ENCODE results near the gene ZNF366.

ZNF366 gene

DNA sequence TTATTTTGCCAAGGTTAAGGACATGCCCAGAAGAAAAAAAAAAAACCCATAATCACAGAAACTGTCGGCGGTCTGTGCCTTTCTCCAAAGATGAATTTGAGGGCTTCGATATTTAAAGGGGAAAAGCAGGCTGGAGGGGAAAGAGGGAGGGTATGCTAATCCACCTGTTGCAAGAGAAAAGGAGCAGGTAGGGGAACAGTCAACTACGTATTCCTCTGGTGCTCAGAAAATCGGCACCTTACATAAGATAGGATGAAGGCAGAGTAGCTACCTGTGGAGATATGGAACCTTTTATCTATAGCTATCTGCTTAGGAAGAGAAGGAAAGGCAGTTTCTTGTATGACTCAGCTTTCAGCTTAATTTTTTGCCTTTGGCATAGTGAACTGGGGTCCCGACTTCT lies 109.4 kb downstream of the ZNF366 start:
- DNase-seq, result no peak

DNA sequence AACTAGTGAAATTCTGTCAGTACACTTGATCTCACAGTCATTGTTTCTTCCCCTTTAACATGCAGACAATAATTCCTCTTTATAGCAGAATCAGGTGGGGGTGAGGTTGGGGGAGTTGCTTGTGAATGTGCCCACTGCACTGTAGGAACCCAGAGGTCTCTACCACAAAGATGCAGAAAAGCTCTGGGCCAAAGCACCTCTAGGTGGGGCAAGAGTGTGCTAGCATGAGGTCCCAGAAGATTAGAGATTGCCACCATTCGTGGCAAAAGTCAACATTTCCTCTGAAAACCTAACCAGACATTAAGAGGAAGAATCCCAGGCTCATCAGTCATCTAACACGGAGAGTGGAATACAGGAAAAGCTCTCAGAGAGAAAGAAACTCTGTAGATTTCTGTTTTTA lies 112.5 kb downstream of the ZNF366 start:
- DNase-seq, result no peak

DNA sequence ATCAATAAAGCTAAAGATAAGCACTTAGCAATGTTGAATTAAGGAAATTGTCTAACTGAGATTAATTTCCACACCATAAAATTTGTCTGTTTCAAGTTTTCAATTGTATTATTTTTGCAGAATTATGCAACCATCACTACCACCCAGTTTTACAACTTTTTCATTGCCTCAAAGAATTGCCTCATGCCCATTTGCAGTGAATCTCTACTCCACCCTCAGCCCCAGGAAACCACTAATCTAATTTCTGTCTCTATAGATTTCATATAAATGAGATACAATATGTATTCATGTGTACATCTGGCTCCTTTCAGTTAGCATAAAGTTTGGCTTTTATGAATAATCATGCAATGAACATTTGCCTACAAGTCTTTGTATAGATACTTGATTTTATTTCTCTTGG lies 114.2 kb downstream of the ZNF366 start:
- DNase-seq, result no peak

Measured in NCI-H1105 (cell line).